ENCODE data around the gene SLCO1B1. TPM values are rescaled to one million over a fixed set of nuclear protein-coding genes. Genes with fewer than 3 reads are reported as not detected.

SLCO1B1 gene
- total RNA-seq, 1 donor from 2014 or later: not detected

DNA sequence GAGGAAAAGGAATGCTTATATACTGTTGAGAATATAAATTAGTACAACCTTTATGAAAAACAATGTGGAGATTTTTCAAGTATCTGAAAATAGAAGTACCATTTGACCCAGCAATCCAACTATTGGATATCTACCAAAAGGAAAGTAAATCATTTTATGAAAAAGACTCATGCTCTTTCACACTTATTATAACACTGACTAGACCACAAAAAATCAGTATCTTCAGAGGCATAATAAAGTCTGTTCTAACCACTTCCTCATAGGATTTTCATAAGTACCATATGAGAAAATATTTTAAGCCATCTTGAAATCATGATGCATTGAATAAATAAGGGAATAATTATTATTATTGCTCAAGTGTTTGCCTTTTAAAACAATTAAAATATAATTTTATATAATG is 90.8 kb downstream of the SLCO1B1 start:
- no peak for DNase-seq (ENCODE audit: low spot score)

DNA sequence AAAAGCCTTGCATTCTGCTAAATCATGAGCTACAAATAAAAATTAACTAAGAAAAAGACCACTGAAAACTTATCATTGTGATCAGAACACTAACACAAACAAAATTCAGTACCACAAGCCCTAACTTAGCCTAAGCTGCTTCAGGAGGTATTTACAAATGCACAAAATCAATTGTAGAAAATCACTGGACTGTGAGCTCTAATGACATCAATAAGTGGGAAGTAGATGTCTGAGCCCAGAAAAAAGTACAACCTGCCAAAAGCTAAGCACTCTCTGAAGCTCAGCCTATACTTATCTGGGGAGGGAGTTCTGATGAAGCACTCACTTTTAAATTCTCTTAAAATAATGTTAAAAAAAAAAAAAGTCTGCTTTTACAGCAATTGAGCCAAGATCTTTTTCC is 92.9 kb downstream of the SLCO1B1 start:
- no peak for DNase-seq (ENCODE audit: low spot score)

GRCh38 chr12:21234395-21234794 is 103.4 kb downstream of the SLCO1B1 start:
- no peak for DNase-seq (ENCODE audit: low spot score)

DNA sequence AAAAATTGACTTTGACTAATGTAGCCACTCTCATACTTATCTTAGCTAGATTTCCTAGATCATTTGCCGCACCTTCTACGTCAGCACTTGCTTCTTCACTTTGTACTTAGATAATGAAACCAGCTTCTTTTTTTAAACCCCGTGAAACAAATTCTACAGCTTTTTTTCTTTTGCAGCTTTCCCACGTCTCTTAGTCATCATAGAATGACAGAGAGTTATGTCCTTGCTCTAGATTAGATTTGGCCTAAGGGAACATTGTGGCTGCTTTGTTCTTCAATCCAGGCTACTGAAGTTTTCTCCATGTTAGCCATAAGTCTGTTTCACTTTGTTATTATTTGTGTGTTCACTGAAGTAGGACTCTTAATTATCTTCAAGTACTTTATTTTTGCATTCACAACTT is 108.9 kb downstream of the SLCO1B1 start:
- DNase-seq (ENCODE audit: low spot score): no peak

GRCh38 chr12:21248679-21249078 is 117.7 kb downstream of the SLCO1B1 start:
- DNase-seq (ENCODE audit: low spot score): no peak

DNA sequence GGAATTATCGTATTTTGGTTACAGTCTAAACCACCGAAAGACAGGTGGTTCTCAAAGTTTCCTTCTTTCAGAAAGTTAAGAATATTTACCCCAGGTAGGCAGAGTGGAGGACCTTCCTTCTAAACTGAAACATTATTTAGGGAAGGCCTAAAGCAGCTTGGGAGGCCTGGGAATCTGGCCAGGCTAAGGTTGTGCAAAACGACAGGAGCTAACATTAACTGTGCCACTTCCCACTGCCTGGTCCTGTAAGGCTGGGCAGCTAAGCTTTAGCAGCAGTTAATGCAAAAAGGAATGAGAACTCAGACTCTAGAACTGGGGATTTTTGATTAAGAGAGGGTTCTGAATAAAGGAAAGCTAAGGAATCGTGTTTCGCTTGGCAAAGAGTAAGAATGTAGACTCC is 121.1 kb downstream of the SLCO1B1 start:
- no peak for DNase-seq (ENCODE audit: low spot score)

DNA sequence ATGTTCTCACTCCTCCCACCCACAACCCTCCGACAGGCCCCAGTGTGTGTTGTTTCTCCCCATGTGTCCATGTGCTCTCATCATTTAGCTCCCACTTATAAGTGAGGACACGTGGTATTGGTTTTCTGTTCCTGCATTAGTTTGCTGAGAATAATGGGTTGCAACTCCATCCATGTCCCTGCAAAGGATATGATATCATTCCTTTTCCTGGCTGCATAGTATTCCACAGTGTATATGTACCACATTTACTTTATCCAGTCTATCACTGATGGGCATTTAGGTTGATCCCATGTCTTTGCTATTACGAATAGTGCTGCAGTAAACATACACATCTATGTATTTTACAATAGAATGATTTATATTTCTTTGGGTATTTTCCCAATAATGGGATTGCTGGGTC is 126.2 kb downstream of the SLCO1B1 start:
- no peak for DNase-seq (ENCODE audit: low spot score)

GRCh38 chr12:21264232-21264631 is 133.2 kb downstream of the SLCO1B1 start:
- DNase-seq (ENCODE audit: low spot score): no peak

DNA sequence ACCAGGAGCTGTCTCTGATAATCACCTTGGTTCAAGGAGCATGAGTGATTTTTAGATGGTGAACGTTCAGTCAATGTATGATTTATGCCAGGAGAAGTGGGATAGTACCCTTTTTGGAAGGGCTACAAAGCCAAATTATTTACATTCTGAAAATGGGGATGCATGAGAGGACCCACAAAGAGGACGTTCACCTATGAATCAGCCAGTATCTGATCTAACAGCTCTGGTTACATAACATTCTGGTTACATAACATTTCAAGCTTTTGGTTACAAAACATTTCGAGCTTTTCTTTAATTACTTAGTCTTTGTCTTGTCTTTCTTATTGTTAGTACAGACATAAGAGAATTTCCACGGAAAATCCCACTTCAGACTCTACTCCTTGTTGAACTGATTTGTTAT is 134.9 kb downstream of the SLCO1B1 start:
- DNase-seq (ENCODE audit: low spot score): no peak

GRCh38 chr12:21276826-21277225 is 145.8 kb downstream of the SLCO1B1 start:
- no peak for DNase-seq (ENCODE audit: low spot score)

Other genes starting within 250 kb of the SLCO1B1 start
- not detected for gene SLCO1A2, start 203.7 kb downstream of the SLCO1B1 start, total RNA-seq
- not detected for gene IAPP, start 241.7 kb downstream of the SLCO1B1 start, total RNA-seq